Mammary epithelial cell (primary cell): ENCODE data around the gene KLF15.

Source experiments
- EZH2 ChIP-seq: IDR thresholded peaks from 2 replicates; pipeline ENCODE4 v1.6.1; 2012; ENCODE audit warnings: low read length, inconsistent platforms, borderline replicate concordance
- TF ChIP-seq, protein P1 (sequence below), 2 donors: IDR thresholded peaks in 1 of 2; conservative IDR thresholded peaks in 1 of 2; 2 replicates each; pipeline ENCODE4 v1.5.1; 2011 to 2012; ENCODE audit warnings: inconsistent platforms in 2 of 2, low read length in 2 of 2, mild to moderate bottlenecking in 2 of 2, control low read depth in 1 of 2, low read depth in 1 of 2; ENCODE audit not compliant: insufficient read depth in 1 of 2; ENCODE audit errors: extremely low read depth in 1 of 2

GRCh38 chr3:126393563-126393962, 36.4 kb upstream of the KLF15 start:
- TF ChIP-seq EZH2: no peak
- TF ChIP-seq, protein P1, sequence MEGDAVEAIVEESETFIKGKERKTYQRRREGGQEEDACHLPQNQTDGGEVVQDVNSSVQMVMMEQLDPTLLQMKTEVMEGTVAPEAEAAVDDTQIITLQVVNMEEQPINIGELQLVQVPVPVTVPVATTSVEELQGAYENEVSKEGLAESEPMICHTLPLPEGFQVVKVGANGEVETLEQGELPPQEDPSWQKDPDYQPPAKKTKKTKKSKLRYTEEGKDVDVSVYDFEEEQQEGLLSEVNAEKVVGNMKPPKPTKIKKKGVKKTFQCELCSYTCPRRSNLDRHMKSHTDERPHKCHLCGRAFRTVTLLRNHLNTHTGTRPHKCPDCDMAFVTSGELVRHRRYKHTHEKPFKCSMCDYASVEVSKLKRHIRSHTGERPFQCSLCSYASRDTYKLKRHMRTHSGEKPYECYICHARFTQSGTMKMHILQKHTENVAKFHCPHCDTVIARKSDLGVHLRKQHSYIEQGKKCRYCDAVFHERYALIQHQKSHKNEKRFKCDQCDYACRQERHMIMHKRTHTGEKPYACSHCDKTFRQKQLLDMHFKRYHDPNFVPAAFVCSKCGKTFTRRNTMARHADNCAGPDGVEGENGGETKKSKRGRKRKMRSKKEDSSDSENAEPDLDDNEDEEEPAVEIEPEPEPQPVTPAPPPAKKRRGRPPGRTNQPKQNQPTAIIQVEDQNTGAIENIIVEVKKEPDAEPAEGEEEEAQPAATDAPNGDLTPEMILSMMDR (conservative IDR thresholded peaks at IDR 0.05 in 1 of 2, IDR thresholded peaks at IDR 0.05 in 1 of 2; ENCODE audit: extremely low read depth in 1 of 2, insufficient read depth in 1 of 2, low read depth in 1 of 2, low read length in 2 of 2): no peak
